IMR-90 (cell line): ENCODE measurements around the gene MLIP.

Experiments
- BHLHE40 ChIP-seq: fragments of 150-350 bp; IDR thresholded peaks from 2 replicates; pipeline ENCODE4 v1.6.1; 2016; ENCODE audit warnings: mild to moderate bottlenecking, low read depth, low read length
- CEBPB ChIP-seq: IDR thresholded peaks from 2 replicates; pipeline ENCODE4 v1.6.1; 2012; ENCODE audit warnings: low read depth, low read length, improper control_type of control experiment
- CTCF ChIP-seq: conservative IDR thresholded peaks from 2 replicates; pipeline ENCODE4 v1.5.1; 2012; ENCODE audit warnings: mild to moderate bottlenecking, low read depth, low read length, improper control_type of control experiment
- ELK1 ChIP-seq: fragments of 150-350 bp; IDR thresholded peaks from 2 replicates; pipeline ENCODE4 v1.6.1; 2016; ENCODE audit warnings: low read depth, mild to moderate bottlenecking, low read length, moderate library complexity, borderline replicate concordance
- MAFK ChIP-seq: IDR thresholded peaks from 2 replicates; pipeline ENCODE4 v1.6.1; 2012; ENCODE audit warnings: low read depth, low read length, improper control_type of control experiment
- MAZ ChIP-seq: IDR thresholded peaks from 2 replicates; pipeline ENCODE4 v1.6.1; 2012; ENCODE audit warnings: low read depth, mild to moderate bottlenecking, low read length, improper control_type of control experiment, moderate library complexity, borderline replicate concordance
- MXI1 ChIP-seq: IDR thresholded peaks from 2 replicates; pipeline ENCODE4 v1.6.1; 2012; ENCODE audit warnings: low read depth, mild to moderate bottlenecking, low read length, moderate library complexity, borderline replicate concordance
- POLR2A ChIP-seq: IDR thresholded peaks from 2 replicates; pipeline ENCODE4 v1.6.1; 2012; ENCODE audit warnings: mild to moderate bottlenecking, low read depth, low read length
- RAD21 ChIP-seq: IDR thresholded peaks from 2 replicates; pipeline ENCODE4 v1.6.1; 2012; ENCODE audit warnings: low read length, improper control_type of control experiment
- RCOR1 ChIP-seq: IDR thresholded peaks from 2 replicates; pipeline ENCODE4 v1.6.1; 2012; ENCODE audit warnings: mild to moderate bottlenecking, low read length, improper control_type of control experiment; ENCODE audit not compliant: insufficient replicate concordance
- RFX5 ChIP-seq: IDR thresholded peaks from 2 replicates; pipeline ENCODE4 v1.8.0; 2012; ENCODE audit warnings: low read depth, mild to moderate bottlenecking, low read length, moderate library complexity
- SMC3 ChIP-seq: fragments of 150-350 bp; IDR thresholded peaks from 2 replicates; pipeline ENCODE4 v1.6.1; 2016; ENCODE audit warnings: low read depth, mild to moderate bottlenecking, antibody characterized with exemption, low read length, moderate library complexity
- USF2 ChIP-seq: fragments of 150-350 bp; IDR thresholded peaks from 2 replicates; pipeline ENCODE4 v1.6.1; 2017; ENCODE audit warnings: mild to moderate bottlenecking, antibody characterized with exemption, low read length, low read depth

GRCh38 chr6:54130179-54130578 is 18.9 kb downstream of the MLIP start:
- TF ChIP-seq CTCF (no peak), POLR2A (no peak), CEBPB (no peak), USF2 (no peak), RFX5 (no peak), SMC3 (no peak), BHLHE40 (no peak), MAZ (no peak), RCOR1 (no peak), MAFK (no peak), RAD21 (no peak), MXI1 (no peak), ELK1 (no peak)
